Subcutaneous adipose tissue (tissue), 4 donors: Measurements from ENCODE around the gene LRIF1. TPM values are rescaled to one million over a fixed set of nuclear protein-coding genes. Genes with fewer than 3 reads are reported as not detected.

Experiments
- total RNA-seq, 4 donors: library from RNA; depleted of rRNA; stranded (reverse); fragments of >200 nt; gene quantifications; one replicate each; pipeline ENCODE4 v1.1.0, GENCODE V29; 2016
- TF ChIP-seq, protein P1 (sequence below): fragments of 450-650 bp; IDR thresholded peaks from one replicate; pipeline ENCODE4 v1.5.1; 2016; ENCODE audit warnings: low read depth, mild to moderate bottlenecking, control low read depth, antibody characterized with exemption, moderate library complexity

LRIF1 gene
- total RNA-seq, 4 donors from 2014 or later, result 6.2 to 14.2 (median 12.9) TPM

DNA sequence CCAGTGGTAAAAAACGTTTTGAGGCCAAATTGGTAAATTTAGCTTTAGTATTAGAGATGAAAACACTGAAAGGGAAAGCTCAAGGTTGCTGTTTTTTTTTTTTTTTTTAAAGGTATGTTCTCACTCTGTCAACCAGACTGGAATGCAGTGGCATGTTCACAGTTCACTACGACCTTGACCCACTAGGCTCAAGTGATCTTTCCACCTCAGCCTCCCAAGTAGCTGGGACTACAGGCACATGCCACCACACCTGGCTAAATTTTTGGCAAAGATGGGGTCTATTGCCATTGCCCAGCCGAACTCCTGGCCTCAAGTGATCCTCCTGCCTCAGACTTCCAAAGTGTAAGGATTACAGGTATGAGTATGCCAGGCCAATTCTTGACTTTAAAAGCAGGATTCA lies 18.9 kb downstream of the LRIF1 start:
- TF ChIP-seq, protein P1, sequence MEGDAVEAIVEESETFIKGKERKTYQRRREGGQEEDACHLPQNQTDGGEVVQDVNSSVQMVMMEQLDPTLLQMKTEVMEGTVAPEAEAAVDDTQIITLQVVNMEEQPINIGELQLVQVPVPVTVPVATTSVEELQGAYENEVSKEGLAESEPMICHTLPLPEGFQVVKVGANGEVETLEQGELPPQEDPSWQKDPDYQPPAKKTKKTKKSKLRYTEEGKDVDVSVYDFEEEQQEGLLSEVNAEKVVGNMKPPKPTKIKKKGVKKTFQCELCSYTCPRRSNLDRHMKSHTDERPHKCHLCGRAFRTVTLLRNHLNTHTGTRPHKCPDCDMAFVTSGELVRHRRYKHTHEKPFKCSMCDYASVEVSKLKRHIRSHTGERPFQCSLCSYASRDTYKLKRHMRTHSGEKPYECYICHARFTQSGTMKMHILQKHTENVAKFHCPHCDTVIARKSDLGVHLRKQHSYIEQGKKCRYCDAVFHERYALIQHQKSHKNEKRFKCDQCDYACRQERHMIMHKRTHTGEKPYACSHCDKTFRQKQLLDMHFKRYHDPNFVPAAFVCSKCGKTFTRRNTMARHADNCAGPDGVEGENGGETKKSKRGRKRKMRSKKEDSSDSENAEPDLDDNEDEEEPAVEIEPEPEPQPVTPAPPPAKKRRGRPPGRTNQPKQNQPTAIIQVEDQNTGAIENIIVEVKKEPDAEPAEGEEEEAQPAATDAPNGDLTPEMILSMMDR, result no peak

DNA sequence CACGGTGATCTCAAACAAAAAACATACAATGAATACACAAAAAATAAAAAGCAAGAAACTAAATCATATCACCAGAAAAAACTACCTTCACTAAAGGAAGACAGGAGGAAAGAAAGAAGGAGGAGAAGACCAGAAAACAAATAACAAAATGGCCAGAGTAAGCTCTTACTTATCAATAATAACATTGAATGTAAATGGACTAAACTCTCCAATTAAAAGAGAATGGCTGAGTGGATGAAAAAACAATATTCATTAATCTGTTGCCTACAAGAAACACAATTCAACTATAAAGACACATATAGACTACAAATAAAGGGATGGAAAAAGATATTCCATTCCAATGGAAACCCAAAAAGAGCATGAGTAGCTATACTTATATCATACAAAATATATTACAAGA lies 27.2 kb downstream of the LRIF1 start:
- TF ChIP-seq, protein P1, result no peak

DNA sequence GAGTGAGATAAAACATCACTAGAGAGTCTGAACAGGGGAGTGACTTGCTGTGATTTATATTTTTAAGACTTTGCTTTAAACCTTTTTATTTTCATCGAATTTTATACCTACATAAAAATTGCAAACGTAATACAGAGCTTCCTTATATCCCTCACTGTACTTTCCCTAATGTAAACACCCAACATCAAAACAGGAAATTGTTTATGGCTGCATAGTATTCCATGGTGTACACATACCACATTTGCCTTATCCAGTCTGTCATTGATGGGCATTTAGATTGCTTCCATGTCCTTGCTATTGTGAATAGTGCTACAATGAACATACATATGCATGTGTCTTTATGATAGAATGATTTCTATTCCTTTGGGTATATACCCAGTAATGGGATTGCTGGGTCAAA lies 34.8 kb downstream of the LRIF1 start:
- TF ChIP-seq, protein P1, result no peak

- TF ChIP-seq, protein P1, result no peak
Observed at GRCh38 chr1:110928191-110928590, 35.5 kb downstream of the LRIF1 start.

GRCh38 chr1:110927484-110928075 lies 36.1 kb downstream of the LRIF1 start:
- TF ChIP-seq, protein P1, result no peak

DNA sequence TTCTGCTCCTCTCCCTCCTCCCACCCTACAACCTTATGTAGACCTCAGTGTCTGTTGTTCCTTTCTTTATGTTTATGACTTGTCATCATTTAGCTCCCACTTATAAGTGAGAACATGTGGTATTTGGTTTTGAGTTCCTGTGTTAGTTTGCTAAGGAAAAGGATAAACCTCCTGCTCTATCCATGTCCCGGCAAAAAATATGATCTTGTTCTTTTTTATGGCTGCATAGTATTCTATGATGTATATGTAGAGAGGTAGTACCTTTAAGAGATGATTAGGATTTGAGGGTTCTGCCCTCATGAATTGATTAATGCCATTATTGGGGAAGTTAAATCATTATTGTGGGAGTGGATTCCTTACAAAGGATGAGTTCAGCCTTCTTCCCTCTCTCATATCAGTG lies 41.8 kb downstream of the LRIF1 start:
- TF ChIP-seq, protein P1, result no peak

GRCh38 chr1:110918016-110918415 lies 45.7 kb downstream of the LRIF1 start:
- TF ChIP-seq, protein P1, result no peak
